ENCODE measurements around the gene NISCH. TPM values are rescaled to one million over a fixed set of nuclear protein-coding genes. Genes with fewer than 3 reads are reported as not detected.

Gene NISCH
- total and polyA plus RNA-seq, 12 donors, result 24.0 to 56.3 (median 41.9) TPM

DNA sequence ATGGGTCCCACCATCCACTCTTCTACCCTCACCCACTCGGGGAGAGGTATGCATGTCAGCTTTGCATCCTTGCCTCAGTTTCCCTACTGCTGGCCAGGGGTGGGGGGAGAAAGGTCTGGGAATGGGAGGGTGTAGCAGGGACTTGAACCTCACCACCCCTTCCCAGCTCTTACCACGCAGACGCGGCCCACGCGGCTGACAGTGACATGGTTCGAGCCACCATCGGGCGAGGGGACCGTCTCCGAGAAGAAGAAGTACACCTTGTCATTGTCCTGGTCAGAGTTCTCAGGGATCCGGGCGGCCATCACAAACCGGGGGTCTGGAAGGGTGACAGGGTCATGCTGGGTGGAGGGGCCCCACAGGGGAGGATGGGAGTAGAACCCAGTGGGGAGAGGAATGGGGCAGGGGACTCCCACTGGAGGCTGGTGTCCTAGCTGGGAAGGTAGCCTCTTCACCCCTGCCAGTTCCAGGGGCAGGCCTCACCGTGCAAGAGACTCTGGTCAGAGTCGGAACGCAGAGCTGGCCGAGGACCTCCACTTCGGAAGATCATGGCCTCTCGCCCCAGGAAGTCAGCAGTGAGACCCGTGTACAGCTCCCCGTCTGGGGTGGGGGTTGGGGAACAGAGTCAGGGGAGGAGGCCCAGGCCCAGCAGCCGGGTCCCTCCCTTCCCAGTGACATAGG lies 14.2 kb upstream of the NISCH start:
- TF ChIP-seq, protein P1, sequence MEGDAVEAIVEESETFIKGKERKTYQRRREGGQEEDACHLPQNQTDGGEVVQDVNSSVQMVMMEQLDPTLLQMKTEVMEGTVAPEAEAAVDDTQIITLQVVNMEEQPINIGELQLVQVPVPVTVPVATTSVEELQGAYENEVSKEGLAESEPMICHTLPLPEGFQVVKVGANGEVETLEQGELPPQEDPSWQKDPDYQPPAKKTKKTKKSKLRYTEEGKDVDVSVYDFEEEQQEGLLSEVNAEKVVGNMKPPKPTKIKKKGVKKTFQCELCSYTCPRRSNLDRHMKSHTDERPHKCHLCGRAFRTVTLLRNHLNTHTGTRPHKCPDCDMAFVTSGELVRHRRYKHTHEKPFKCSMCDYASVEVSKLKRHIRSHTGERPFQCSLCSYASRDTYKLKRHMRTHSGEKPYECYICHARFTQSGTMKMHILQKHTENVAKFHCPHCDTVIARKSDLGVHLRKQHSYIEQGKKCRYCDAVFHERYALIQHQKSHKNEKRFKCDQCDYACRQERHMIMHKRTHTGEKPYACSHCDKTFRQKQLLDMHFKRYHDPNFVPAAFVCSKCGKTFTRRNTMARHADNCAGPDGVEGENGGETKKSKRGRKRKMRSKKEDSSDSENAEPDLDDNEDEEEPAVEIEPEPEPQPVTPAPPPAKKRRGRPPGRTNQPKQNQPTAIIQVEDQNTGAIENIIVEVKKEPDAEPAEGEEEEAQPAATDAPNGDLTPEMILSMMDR (IDR thresholded peaks at IDR 0.05), result no peak
- Histone ChIP-seq H3K27ac (peak overlapping the region in 3 of 10 donors; percentile 9 to 51 (median 25)), H3K36me3 (peaks cover 0 to 9% (median 0%) of the 10 kb centered on the region in 9 donors), H3K4me1 (peaks cover 0 to 46% (median 18%) of the 10 kb centered on the region in 9 donors), H3K27me3 (no peaks in the 10 kb centered on the region), H3K9me3 (no peaks in the 10 kb centered on the region), H3K4me3 (peak overlapping the region in 3 of 10 donors; percentile 42 to 48 (median 47))
- DNase-seq (no peak), ATAC-seq (no peak)
- 94 to 96% methylated on average over 23 of the region's 23 CpGs for WGBS, 2 donors
- intact Hi-C loops (cut with DNase I), result no loop called here

DNA sequence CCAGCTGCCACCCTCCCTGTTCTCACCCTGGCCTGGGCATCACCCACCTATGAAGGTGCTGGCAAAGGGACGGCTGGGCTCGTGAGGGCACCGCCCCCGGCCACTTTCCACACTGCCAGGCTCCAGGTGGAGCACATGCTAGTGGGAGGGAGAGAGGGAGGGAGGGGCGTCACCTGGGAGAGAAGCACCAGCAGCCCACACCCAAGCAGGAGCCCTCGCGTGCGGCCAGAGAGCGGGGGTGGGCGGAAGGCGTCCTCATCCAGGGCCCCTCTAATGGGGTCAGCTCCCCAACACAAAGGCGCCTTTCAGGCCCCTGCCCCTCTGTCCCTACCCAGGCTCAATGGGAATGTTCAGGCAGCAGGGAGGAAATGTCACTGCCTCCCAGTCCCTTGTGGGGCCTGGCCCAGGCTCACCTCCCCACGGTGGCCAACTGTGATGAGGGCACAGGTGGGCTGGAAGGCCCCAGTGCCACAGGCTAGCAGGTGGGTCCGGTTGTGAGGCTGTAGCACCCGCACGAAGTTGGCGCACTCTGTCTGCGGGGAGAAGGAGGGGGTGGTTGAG lies 13.6 kb upstream of the NISCH start:
- H3K4me3 ChIP-seq, result peak overlapping the region in 3 of 10 donors; percentile 42 to 48 (median 47)
- TF ChIP-seq, protein P1 (IDR thresholded peaks at IDR 0.05), result no peak
- no peaks in the 10 kb centered on the region for H3K9me3 ChIP-seq
- no peaks in the 10 kb centered on the region for H3K27me3 ChIP-seq
- peak overlapping the region in 4 of 10 donors; percentile 9 to 51 (median 24) for H3K27ac ChIP-seq
- H3K36me3 ChIP-seq, result peaks cover 0 to 9% (median 0%) of the 10 kb centered on the region in 9 donors
- ATAC-seq (no peak), DNase-seq (no peak)
- 89 to 94% methylated on average over 18 of the region's 18 CpGs for WGBS, 2 donors
- peaks cover 2 to 46% (median 15%) of the 10 kb centered on the region in 9 donors for H3K4me1 ChIP-seq
- intact Hi-C loops (cut with DNase I), result no loop called here

DNA sequence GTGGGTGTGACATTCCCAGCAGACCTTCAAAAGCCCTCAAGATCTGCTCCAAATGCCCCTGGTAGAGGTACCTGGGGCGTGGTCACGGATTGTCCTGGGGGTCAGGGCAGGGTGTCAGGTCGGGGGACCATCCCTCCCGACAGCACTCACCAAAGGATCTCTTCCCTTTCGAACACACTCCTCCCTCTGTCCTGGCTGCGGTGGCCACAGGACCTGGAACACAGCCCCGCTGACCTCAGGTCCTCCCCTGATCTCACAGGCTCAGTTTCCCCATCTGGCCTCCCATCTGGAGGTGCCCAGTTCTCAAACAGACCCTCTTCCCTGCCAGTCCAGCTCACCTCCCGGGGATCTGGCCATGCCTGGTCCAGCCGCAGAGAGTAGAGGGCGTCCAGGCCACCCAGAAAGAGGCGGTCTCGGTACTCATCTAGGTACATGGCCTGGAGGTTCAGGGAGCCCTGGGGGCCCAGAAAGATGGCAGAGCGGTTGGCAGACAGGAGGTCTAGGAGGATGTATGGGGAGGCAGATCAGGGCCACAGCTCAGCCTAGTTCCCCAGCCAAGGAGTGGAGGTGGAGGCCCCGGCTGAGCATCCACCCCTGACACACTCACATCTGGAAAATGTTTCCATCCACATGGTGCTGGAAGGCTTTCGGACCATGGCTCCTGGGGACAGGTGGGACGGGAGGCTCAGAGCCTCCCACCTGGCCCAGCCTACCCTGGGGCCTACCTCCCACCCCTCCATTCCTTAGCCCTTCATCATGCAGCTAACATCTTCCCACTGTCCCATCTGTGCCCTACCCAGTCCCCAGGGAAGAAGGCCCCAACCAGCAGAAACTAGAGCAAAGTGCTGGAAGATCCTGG lies 12.8 kb upstream of the NISCH start:
- TF ChIP-seq, protein P1 (IDR thresholded peaks at IDR 0.05), result no peak
- H3K36me3 ChIP-seq, result peaks cover 0 to 9% (median 0%) of the 10 kb centered on the region in 9 donors
- intact Hi-C loops (cut with DNase I), result no loop called here
- DNase-seq (no peak), ATAC-seq (no peak)
- peaks cover 3 to 42% (median 13%) of the 10 kb centered on the region in 9 donors for H3K4me1 ChIP-seq
- WGBS, 2 donors, result 92 to 93% methylated on average over 16 of the region's 16 CpGs
- peak overlapping the region in 5 of 10 donors; percentile 1 to 67 (median 52) for H3K27ac ChIP-seq
- no peaks in the 10 kb centered on the region for H3K27me3 ChIP-seq
- peak overlapping the region in 8 of 10 donors; percentile 16 to 48 (median 42) for H3K4me3 ChIP-seq
- no peaks in the 10 kb centered on the region for H3K9me3 ChIP-seq

DNA sequence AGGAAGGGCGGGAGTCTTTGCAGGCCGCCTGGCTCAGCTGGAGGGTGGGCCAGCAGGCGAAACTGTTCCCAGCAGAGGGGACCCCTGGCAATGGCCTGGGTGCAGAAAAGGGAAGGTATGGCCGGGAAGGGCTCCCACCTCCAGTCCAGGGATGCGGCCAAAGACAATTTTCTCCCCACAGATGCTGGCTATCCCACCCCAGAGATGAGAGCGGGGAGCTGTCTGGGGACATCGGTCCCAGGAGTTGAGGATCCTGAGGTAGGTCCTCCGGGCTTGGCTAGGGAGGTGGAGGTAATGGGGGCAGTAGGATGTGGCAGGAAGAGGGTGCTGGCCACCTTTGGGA lies 12.2 kb upstream of the NISCH start:
- TF ChIP-seq, protein P1 (IDR thresholded peaks at IDR 0.05), result no peak
- Histone ChIP-seq H3K27me3 (no peaks in the 10 kb centered on the region), H3K27ac (peak overlapping the region in 5 of 10 donors; percentile 51 to 67 (median 53)), H3K4me1 (peaks cover 3 to 36% (median 12%) of the 10 kb centered on the region in 9 donors), H3K4me3 (peak overlapping the region in 8 of 10 donors; percentile 16 to 48 (median 42)), H3K36me3 (peaks cover 0 to 9% (median 0%) of the 10 kb centered on the region in 9 donors), H3K9me3 (no peaks in the 10 kb centered on the region)
- ATAC-seq (no peak), DNase-seq (no peak)
- intact Hi-C loops (cut with DNase I), result no loop called here
- 89 to 92% methylated on average over 8 of the region's 8 CpGs for WGBS, 2 donors

All from heart right ventricle (tissue), 16 donors.